Measurements from ENCODE around the gene ILK.

Gene ILK

GRCh38 chr11:6622261-6623171 is 18.9 kb downstream of the ILK start:
- DNase-seq, result no peak

DNA sequence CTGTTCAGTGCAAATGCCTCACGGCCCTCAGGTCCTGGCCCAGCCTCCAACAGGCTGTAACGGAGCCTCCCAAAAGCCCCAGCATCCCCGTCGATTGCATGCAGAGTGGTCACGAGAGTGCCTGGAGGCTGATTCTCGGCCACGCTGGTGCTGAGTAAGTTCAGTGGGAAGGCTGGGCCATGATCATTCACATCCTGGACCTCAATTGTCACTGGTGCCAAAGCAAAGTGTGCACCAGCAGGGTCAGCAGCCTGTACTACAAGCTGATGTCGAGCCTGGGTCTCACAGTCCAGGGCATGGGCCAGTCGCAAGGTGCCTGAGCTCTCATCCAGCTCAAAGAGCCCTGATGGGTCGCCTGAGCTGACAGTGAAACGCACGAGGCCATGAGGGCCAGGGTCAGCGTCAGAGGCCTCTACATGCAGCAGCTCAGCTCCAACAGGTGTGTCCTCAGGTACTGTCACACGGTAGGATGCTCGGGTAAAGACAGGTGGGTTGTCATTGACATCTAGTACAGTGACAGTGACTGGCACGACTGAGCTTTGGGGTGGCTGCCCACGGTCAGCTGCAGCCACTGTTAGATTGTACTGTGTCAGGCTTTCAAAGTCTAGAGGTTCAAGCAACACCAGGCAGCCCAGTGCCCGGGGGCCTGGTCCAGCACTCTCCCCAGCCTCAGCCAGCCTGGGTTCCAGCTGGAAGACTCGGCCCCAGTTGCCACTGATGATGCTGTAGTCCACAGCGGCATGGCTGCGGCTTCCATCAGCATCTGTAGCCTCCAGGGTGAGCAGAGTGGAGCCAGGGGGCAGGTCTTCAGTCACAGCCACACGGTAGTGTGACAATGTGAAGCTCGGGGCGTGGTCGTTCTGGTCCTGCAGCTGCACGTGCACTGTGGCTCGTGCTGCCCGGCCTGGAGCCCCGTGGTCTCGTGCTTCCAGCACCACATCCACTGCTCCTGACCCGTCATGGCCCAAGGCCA is 20.1 kb downstream of the ILK start:
- no peak for DNase-seq

DNA sequence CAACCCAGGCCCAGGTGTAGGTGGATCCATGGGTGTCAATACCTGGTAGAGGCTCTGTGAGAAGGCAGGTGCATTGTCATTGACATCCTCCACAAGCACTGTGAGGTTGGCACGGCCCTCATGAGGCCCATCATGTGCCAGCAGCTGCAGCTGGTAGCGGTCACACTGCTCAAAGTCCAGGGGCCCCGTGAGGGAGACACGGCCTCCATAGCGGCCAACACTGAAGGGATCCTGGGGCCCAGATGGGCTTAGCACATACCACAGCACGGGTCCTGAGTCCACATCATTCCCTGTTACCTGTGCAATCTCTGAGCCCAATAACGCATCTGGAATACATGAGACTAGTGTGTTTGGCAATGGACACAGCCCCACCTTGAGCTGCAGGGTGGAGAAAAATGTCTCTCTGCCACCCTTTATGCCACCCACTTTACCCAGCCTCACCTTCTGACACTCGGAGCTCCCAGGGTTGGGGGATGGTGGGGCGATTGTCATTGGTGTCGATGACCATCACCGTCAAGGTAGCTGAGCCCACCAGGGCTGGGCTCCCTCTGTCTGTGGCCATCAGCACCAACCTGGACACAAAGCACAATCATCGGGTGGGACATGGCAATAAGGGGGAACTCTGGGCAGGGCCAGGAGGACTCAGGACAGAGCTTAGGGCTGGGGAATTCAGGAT is 21.7 kb downstream of the ILK start:
- DNase-seq, result no peak

GRCh38 chr11:6625832-6626420 is 22.4 kb downstream of the ILK start:
- no peak for DNase-seq

GRCh38 chr11:6626971-6627761 is 23.6 kb downstream of the ILK start:
- DNase-seq, result no peak

GRCh38 chr11:6627762-6628241 is 24.2 kb downstream of the ILK start:
- DNase-seq, result no peak

DNA sequence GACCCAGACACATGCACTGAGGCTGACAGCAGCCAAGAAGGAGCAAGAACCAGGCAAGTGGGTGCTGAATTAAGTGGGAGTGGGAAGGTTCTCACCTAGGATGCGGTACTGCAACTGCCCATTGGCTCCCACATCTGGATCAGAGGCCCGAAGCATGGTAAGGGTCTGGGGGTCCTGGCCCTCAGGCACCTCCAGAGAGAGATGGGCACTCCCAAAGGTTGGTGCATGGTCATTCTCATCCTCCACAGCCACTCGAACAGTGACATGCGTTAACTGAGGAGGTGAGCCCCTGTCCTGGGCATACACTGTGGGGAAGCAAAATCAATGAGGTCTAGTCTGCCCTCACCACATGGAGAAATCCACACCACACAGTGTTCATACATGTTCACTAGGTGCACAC is 25.0 kb downstream of the ILK start:
- no peak for DNase-seq

GRCh38 chr11:6629573-6629891 is 26.0 kb downstream of the ILK start:
- DNase-seq, result no peak

DNA sequence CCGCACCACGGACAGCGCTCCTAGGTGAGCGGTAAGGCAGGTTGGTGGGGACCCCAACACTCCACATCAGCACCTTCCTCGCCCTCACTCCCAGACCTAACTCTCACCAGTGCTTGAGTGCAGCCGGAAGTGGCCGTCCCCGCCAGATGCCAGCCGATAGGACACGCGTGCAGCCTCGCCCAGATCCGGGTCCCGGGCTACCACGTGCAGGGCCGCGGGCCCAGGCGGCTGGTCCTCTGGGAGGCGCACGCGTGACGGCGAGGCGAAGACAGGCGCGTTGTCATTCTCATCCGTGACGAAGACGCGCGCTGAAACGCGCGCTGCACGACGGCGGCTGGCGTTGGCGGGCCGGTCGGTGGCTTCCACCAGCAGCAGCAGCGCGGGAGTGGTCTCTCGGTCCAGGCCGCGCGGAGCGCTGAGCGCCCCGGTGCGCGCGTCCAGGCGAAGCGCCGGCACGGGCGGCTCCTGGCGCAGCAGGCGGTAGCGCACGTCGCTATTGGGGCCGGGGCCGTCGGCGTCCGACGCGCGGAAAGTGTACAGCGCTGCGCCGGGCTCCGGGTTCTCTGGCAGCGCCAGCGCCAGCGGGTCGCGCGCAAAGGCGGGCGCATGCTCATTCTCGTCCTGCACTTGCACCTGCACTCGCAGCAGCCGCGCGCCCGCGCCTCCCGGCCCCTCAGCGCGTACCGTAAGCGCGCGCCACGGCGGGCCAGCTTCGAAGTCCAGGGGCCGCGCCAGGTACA is 26.5 kb downstream of the ILK start:
- no peak for DNase-seq

DNA sequence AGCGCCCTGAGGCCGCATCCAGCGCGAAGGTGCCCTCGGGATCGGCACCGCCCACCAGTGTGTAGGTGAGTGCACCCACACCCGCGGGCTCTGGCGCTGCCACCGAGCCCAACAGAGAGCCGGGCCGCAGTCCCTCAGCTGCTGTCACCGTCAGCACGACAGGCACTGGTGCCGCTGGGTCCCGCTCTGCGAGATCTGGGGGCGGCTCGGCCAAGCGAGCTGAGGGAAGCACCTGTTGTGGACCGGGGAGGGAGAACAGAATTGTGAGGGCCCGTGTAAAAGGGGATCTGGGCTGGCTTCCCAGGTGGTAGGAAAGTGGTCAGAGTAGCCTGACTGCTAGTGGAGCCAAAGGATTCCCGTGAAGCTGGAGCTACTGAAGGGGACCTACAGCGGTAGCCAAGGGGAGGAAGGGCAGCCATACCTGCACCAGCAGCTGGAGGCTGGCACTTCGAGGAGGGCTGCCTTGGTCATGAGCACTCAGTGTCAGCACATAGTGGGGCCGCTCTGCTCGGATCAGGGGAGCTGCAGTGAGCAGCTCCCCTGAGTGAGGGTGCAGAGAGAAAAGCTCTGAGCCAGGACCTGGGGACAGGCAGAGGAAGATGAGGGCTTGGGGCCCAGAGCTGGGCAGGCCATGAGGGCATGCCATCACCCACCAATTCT is 27.2 kb downstream of the ILK start:
- no peak for DNase-seq

GRCh38 chr11:6631361-6631890 is 27.9 kb downstream of the ILK start:
- no peak for DNase-seq

DNA sequence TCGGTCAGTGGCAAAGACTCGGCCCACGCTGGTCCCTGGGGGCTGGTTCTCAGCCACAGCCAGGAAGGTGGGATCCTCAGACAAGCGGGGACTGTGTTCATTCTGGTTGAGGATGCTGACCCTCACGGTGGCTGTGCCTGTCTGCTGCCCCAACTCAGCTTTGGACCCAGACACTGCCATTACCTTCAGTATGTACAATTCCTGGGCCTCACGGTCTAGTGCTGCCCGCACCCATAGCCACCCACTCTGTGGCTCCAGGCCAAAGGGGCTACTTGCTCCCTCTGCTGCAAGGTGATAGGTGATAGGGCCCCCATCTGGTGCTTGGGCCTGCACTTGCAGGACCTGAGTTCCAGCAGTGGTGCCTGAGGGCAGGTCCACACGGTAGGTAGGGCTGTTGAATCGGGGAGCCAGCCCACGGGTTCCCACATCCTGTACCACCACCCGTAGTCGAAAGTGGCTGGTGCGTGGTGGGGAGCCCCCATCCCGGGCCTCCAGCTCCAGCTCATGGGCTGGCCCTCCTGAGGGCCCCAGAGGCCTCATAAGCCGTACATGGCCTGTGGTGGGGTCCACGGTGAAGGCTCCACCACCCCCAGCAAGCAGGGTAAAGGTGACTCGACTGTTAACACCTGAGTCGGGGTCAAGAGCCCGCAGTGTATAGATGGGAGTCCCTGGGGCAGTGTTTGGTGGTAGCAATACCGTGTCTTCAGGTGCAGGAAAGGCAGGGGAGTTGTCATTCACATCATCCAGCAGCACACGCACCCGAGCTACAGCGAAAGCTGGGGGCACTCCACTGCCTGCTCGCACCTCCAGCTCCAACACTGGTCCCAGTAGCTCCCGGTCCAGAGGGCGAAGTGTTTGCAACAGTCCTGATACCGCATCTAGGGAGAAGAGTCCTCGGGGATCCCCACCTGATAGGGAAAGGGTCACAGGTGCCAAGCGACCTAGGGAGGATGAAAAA is 28.8 kb downstream of the ILK start:
- no peak for DNase-seq

DNA sequence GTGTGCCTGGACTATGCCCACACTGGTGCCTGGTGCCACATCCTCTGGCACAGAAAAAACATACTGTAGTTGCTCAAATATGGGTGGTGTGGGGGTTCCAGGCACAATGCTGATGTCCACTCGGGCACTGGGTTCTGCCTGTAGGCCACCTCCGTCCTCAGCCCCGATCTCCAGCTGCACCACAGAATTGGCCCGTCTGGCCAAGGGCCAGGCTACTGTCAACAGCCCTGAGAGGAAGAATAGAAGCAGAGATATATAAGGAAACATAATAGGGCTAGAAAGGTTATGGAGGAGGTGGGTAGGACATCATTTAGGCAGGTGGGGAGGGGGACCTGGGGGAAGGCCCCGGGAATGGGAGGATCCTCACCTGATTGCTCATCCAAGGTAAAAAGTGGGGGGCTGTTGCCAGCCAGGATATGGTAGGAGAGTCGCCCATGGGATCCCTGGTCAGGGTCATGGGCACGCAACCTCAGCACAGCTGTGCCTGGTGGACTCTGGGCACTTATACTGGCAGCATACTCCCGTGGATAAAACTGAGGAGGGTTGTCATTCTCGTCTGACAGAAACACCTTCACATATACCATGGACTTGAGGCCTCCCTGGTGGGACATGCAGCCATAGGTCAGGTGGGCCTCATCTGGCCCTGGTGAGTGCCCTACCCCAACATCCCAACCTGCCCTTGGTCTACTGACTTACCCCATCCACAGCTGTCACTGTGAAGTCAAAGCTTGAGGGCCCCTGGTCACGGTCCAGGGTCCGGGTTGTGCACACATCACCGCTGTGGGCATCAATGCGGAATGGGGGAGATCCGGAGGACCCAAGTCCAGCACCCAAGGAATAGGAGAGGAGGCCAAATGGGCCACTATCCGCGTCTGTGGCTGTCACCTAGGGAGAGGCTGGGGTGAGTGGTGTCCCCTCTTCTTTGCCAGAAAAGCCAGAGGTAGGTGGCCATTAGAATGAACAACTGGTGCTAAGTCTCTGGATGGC is 30.1 kb downstream of the ILK start:
- DNase-seq, result no peak

DNA sequence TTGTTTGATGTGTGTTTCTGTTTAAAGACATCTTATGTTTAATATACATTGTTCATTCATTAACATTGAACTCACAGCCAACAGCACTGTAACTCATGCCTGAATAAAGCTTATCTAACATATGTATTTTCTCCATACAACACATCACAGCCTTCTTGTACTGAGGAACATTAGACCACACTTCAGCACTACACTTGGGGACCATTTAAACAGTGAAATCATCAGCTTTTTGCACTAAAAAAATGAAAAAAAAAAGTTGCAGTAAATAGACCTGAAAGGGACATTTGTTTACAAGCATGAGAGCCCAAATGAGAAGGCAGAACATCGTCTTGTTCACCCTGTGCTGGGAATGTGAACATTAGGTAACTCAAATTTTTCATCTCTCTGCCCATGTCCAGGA is 31.0 kb downstream of the ILK start:
- DNase-seq, result no peak

- no peak for DNase-seq
These were observed 31.7 kb downstream of the ILK start for GRCh38 chr11:6635082-6635932.

DNA sequence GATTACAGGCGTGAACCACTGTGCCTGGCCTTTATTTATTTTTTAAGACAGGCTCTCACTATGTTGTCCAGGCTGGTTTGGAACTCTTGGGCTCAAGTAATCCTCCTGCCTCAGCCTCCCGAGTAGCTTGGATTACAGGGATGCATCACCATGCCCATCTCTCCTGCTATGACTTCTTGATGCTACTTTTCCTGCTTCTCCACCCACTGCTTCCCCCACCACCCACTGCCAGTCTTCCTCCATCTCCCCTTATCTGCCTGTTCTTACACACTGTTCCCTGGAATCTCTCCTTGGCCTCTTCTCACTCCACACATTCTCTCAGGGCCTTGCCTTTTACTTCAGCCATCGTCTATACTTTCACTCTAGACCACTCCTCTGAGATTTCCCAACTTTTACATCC is 32.9 kb downstream of the ILK start:
- no peak for DNase-seq

- DNase-seq, result no peak
These were observed 34.3 kb downstream of the ILK start for GRCh38 chr11:6637871-6638270.

Measured in NCI-H2081 (cell line).